Endothelial cell (in vitro differentiated cells): ENCODE results near the gene POM121. TPM values are rescaled to one million over a fixed set of nuclear protein-coding genes. Genes with fewer than 3 reads are reported as not detected.
"Not testable (repeated sequence)": the region's sequence is repeated elsewhere in the genome, so short reads cannot be mapped to it uniquely, and the experiment has no call there.

ENCODE experiments used
- DNase-seq: peaks from one replicate; pipeline ENCODE4 v3.0.0; 2021; ENCODE audit warnings: low spot score
- H3K27ac Mint-ChIP-seq: one replicate; pipeline ENCODE4 v1.8.0; 2021; ENCODE audit warnings: mixed read lengths, inconsistent platforms; ENCODE audit not compliant: unreplicated experiment
- H3K27me3 Mint-ChIP-seq: one replicate; pipeline ENCODE4 v1.8.0; 2021; ENCODE audit warnings: mild to moderate bottlenecking, moderate library complexity, mixed read lengths, inconsistent platforms; ENCODE audit not compliant: unreplicated experiment
- H3K36me3 Mint-ChIP-seq: one replicate; pipeline ENCODE4 v1.8.0; 2021; ENCODE audit warnings: mild to moderate bottlenecking, low read depth, mixed read lengths, inconsistent platforms; ENCODE audit not compliant: unreplicated experiment
- H3K4me1 Mint-ChIP-seq: one replicate; pipeline ENCODE4 v1.8.0; 2021; ENCODE audit warnings: mild to moderate bottlenecking, mixed read lengths, inconsistent platforms; ENCODE audit not compliant: unreplicated experiment
- H3K4me3 Mint-ChIP-seq: one replicate; pipeline ENCODE4 v1.8.0; 2021; ENCODE audit warnings: mild to moderate bottlenecking, mixed read lengths, inconsistent platforms; ENCODE audit not compliant: unreplicated experiment
- H3K9me3 Mint-ChIP-seq: one replicate; pipeline ENCODE4 v1.8.0; 2021; ENCODE audit warnings: mixed read lengths, inconsistent platforms; ENCODE audit not compliant: unreplicated experiment
- total RNA-seq: library from RNA; stranded (reverse); fragmentation: NEBNext Ultra II Directional; extraction: Animal tissue kit (Norgen Biotek cat#: 25700); gene quantifications from one replicate; pipeline ENCODE4 v1.2.1, GENCODE V29; 2021; ENCODE audit not compliant: unreplicated experiment
- TF ChIP-seq, protein P1 (sequence below): fragments of 200-600 bp; sonication (generic); IDR thresholded peaks from one replicate; pipeline ENCODE4 v1.5.0; 2021; ENCODE audit warnings: antibody characterized with exemption; ENCODE audit not compliant: unreplicated experiment

The POM121 gene
- total RNA-seq, 1 donor from 2014 or later = 40.9 TPM

DNA sequence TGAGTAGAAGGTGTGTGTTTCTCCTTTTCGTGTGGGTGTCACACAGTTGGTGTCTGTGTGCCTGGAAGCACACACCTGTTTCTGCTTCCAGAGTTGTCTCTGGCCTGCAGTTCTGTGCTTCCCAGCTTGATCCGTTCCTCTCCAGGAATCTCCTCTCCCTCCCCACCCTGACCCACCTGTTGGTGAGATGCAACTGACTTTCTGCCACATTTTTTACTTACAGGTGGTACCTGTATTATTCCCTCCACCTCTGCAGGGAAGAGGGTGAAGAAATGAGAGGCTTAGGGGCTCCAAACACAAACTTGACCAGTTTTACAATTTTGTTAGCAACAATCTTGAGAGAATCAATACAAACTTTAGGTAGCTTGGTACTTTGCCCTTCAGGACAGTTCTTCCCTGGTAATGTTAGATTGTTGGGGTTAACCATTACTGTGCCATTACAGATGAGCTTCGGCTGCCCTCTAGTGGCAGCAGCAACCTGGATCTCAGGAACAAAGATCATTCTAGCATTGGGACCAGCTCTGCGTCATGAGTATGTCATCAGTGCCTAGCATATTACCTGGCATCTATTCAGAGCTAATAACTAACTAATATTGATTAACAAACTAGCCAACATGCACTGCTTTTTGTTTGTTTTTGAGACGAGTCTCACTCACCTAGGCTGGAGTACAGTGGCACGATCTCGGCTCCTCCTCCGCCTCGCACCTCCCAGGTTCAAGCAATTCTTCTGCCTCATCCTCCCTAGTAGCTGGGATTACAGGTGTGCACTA lies 10.0 kb upstream of the POM121 start:
- H3K4me3 Mint-ChIP-seq, H3K27ac Mint-ChIP-seq, H3K27me3 Mint-ChIP-seq, H3K9me3 Mint-ChIP-seq, H3K4me1 Mint-ChIP-seq: not testable (repeated sequence)
- H3K36me3 Mint-ChIP-seq = peaks cover 25% of the 10 kb centered on the region
- TF ChIP-seq, protein P1, sequence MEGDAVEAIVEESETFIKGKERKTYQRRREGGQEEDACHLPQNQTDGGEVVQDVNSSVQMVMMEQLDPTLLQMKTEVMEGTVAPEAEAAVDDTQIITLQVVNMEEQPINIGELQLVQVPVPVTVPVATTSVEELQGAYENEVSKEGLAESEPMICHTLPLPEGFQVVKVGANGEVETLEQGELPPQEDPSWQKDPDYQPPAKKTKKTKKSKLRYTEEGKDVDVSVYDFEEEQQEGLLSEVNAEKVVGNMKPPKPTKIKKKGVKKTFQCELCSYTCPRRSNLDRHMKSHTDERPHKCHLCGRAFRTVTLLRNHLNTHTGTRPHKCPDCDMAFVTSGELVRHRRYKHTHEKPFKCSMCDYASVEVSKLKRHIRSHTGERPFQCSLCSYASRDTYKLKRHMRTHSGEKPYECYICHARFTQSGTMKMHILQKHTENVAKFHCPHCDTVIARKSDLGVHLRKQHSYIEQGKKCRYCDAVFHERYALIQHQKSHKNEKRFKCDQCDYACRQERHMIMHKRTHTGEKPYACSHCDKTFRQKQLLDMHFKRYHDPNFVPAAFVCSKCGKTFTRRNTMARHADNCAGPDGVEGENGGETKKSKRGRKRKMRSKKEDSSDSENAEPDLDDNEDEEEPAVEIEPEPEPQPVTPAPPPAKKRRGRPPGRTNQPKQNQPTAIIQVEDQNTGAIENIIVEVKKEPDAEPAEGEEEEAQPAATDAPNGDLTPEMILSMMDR = peak; percentile 36
- DNase-seq = peak; percentile 50

DNA sequence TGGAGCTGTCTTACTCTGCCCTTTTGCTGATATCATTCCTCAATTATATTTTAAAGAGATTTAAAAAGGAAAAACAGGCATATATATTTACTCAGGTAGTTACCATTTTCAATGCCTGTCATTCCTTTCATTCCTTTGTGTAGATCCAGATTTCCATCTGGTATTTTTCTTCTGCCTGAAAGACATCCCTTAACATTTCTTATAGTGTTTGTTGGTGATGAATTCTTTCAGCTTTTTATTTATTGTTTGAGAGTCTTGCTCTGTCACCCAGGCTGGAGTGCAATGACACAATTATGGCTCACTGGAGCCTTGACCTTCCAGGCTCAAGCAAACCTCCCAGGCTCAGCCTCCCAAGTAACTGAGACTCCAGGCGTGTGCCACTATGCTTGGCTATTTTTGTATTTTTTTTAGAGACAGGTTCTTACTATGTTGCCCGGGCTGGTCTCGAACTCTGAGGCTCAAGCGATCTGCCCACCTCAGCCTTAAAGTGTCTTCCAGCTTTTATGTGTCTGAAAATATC lies 5.6 kb upstream of the POM121 start:
- TF ChIP-seq, protein P1 = no peak
- Mint-ChIP-seq H3K27ac (no peak overlapping the region), H3K4me1 (no peaks in the 10 kb centered on the region)

DNA sequence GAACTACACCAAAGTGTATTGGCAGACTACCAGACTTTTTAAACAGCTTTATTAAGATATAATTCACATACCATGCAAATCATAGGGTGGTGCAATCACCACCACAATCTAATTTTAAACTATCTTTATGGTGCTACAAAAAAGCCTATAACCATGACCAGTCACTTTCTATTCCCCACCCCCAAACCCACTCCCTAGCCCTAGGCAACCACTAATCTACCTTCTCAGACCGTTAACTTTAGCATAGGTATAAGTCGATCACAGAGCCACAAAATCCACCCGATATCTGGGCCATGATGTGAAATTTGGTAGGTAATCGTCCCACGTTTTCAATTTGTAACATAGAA lies 536 bp upstream of the POM121 start:
- Mint-ChIP-seq H3K4me3 (peak overlapping the region; percentile 100), H3K36me3 (peaks cover 31% of the 10 kb centered on the region), H3K27ac (peak overlapping the region; percentile 99), H3K9me3 (no peaks in the 10 kb centered on the region), H3K4me1 (peaks cover 11% of the 10 kb centered on the region), H3K27me3 (peaks cover 10% of the 10 kb centered on the region)
- no peak for DNase-seq
- TF ChIP-seq, protein P1 = no peak

More for the DNA sequence above, 5.6 kb upstream of the POM121 start:
- H3K27me3 Mint-ChIP-seq = no peaks in the 10 kb centered on the region
- H3K36me3 Mint-ChIP-seq = peaks cover 13% of the 10 kb centered on the region
- no peaks in the 10 kb centered on the region for H3K9me3 Mint-ChIP-seq
- no peak overlapping the region for H3K4me3 Mint-ChIP-seq
- DNase-seq = no peak

DNA sequence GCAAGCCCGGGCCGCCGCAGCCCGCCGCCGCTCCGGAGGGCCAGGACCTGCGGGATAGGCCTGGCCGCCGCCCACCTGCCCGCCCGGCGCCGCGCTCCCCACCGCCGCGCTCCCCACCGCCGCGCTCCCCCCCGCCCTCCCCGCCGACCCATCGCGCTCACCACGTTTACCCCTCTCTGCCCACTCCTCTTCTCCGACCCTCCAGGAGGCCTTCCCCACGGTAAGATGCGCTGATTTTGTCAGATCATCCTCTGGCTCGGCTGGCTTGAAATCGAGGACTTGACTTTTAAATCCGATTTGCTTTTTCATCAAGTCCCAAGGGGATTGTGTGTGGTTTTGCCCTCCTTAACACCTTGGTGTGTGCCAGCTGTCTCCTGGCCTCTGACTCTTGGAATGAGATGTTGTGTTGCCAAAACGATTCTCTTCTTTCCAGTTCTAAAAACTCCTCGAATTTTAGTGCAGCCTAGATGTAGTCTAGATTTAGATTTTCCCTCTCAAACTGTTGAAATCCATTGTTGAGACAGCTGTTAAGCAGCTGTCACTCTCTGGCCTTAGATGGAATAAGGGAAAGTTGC lies 738 bp downstream of the POM121 start:
- no peaks in the 10 kb centered on the region for H3K9me3 Mint-ChIP-seq

DNA sequence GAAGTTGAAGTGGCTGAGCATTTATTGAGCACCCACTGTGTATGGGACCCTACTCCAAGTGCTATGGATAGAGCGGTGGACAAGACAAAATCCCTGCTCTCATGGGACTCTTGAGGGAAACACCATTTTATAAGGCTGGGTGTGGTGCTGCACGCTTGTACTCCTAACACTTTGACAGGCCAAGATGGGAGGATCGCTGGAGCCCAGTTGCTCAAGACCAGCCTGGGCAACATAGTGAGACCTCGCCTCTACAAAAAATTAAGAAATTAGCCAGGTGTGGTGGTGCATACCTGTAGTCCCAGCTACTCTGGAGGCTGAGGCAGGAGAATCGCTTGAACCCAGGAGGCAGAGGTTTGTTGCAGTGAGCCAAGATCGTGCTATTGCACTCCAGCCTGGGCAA lies 2.9 kb downstream of the POM121 start:
- peaks cover 11% of the 10 kb centered on the region for H3K4me1 Mint-ChIP-seq
- not testable (repeated sequence) for H3K27ac Mint-ChIP-seq, H3K9me3 Mint-ChIP-seq, H3K27me3 Mint-ChIP-seq, DNase-seq
- peaks cover 40% of the 10 kb centered on the region for H3K36me3 Mint-ChIP-seq
- peak overlapping the region; percentile 66 for H3K4me3 Mint-ChIP-seq

More for the DNA sequence above, 738 bp downstream of the POM121 start:
- peak overlapping the region; percentile 96 for H3K4me3 Mint-ChIP-seq
- no peak for DNase-seq
- H3K36me3 Mint-ChIP-seq = peaks cover 37% of the 10 kb centered on the region
- H3K27ac Mint-ChIP-seq = peak overlapping the region; percentile 93
- peaks cover 10% of the 10 kb centered on the region for H3K27me3 Mint-ChIP-seq
- H3K4me1 Mint-ChIP-seq = peaks cover 11% of the 10 kb centered on the region
- TF ChIP-seq, protein P1 = no peak

DNA sequence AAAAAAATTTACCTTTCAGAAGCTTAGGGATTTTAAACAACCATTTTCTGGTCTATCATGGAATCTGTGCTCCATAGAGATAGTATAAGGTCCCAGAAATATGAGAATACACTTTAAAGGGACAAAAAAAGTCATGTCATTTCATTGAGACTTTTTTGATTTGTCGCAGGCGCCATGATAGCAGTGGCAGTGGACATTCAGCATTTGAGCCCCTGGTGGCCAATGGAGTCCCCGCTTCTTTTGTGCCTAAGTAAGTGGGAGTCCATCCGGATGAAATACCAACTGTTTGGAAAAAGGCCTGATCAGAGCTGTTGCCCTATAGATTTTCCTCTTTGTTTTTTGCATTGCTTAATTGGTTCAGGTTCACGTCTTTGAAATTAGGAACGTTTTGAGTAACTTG lies 3.3 kb downstream of the POM121 start:
- peaks cover 11% of the 10 kb centered on the region for H3K4me1 Mint-ChIP-seq
- H3K36me3 Mint-ChIP-seq = peaks cover 40% of the 10 kb centered on the region
- not testable (repeated sequence) for H3K4me3 Mint-ChIP-seq, H3K27me3 Mint-ChIP-seq, H3K27ac Mint-ChIP-seq, DNase-seq, H3K9me3 Mint-ChIP-seq

DNA sequence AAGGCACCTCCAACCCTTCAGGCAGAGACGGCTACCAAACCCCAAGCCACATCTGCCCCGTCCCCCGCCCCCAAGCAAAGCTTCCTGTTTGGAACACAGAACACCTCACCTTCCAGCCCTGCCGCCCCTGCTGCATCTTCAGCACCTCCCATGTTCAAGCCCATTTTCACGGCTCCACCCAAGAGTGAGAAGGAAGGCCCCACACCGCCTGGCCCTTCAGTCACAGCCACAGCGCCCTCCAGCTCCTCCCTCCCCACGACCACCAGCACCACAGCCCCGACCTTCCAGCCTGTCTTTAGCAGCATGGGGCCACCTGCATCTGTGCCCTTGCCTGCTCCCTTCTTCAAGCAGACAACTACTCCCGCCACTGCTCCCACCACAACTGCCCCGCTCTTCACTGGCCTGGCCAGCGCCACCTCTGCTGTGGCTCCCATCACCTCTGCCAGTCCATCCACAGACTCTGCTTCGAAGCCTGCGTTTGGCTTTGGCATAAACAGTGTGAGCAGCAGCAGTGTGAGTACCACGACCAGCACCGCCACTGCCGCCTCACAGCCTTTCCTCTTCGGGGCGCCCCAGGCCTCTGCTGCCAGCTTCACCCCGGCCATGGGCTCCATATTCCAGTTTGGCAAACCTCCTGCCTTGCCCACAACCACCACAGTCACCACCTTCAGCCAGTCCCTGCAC lies 17.3 kb downstream of the POM121 start:
- H3K4me1 Mint-ChIP-seq, H3K4me3 Mint-ChIP-seq, H3K9me3 Mint-ChIP-seq, DNase-seq, H3K27me3 Mint-ChIP-seq, H3K27ac Mint-ChIP-seq: not testable (repeated sequence)
- peaks cover 16% of the 10 kb centered on the region for H3K36me3 Mint-ChIP-seq

DNA sequence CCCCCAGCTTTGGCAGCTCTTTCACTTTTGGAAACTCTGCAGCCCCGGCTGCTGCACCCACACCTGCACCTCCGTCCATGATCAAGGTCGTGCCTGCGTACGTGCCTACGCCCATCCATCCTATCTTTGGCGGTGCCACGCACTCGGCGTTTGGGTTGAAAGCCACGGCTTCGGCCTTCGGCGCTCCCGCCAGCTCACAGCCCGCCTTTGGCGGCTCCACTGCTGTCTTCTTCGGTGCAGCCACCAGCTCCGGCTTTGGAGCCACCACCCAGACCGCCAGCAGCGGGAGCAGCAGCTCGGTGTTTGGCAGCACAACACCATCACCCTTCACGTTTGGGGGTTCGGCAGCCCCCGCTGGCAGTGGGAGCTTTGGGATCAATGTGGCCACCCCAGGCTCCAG lies 18.1 kb downstream of the POM121 start:
- H3K4me1 Mint-ChIP-seq, H3K27me3 Mint-ChIP-seq, H3K9me3 Mint-ChIP-seq, H3K27ac Mint-ChIP-seq, DNase-seq, H3K4me3 Mint-ChIP-seq: not testable (repeated sequence)
- peaks cover 16% of the 10 kb centered on the region for H3K36me3 Mint-ChIP-seq
